ENCODE results near the gene PSORS1C2. TPM values are rescaled to one million over a fixed set of nuclear protein-coding genes. Genes with fewer than 3 reads are reported as not detected.
A peak's percentile ranks its signal among the peaks of the same experiment; 100 is the strongest.
"Not testable (repeated sequence)": the region's sequence is repeated elsewhere in the genome, so short reads cannot be mapped to it uniquely, and the experiment has no call there.

The PSORS1C2 gene
- total and polyA plus RNA-seq, 2 donors (not counting 1 experiment from before 2014, with no cell fraction given), result not detected

GRCh38 chr6:31183287-31183686, 44.4 kb upstream of the PSORS1C2 start:
- H3K79me2 ChIP-seq (ENCODE audit: control insufficient read depth, insufficient read depth, low read length); H3K36me3 ChIP-seq (replicated peaks in 1 of 2; ENCODE audit: control extremely low read depth in 1 of 2, control insufficient read depth in 1 of 2, extremely low read depth in 1 of 2, insufficient read depth in 2 of 2, low read length in 1 of 2); ATAC-seq (ENCODE audit: low read depth); H3K4me3 Mint-ChIP-seq; H3K27ac ChIP-seq (ENCODE audit: low read length in 2 of 2); H3K9ac ChIP-seq (ENCODE audit: low read length); H3K4me2 ChIP-seq (replicated peaks; ENCODE audit: low read depth, low read length, poor library complexity, severe bottlenecking); DNase-seq; H4K20me1 ChIP-seq (ENCODE audit: control insufficient read depth, insufficient read depth, low read length, poor library complexity, severe bottlenecking); H3K9me3 ChIP-seq (ENCODE audit: control extremely low read depth in 1 of 3, control insufficient read depth in 2 of 3, insufficient read depth in 1 of 3, low read length in 2 of 3); H3K27ac Mint-ChIP-seq; H2AFZ ChIP-seq (ENCODE audit: insufficient read depth, low read depth, low read length, poor library complexity, severe bottlenecking); intact Hi-C loops (cut with micrococcal nuclease); H3K4me3 ChIP-seq (ENCODE audit: control extremely low read depth in 1 of 5, extremely low read depth in 1 of 5, insufficient read depth in 1 of 5, low read depth in 2 of 5, low read length in 4 of 5); H3K9me3 Mint-ChIP-seq (ENCODE audit: insufficient read depth); H3K27me3 ChIP-seq (replicated peaks in 1 of 4; ENCODE audit: control extremely low read depth in 1 of 4, control insufficient read depth in 3 of 4, insufficient read depth in 4 of 4, low read length in 3 of 4); H3K27me3 Mint-ChIP-seq: not testable (repeated sequence)
- H3K4me1 Mint-ChIP-seq, result peaks cover 26% of the 10 kb centered on the region
- ChIA-PET POLR2A (interaction anchor here (0.7 kb wide), 1 partner anchor 52 kb away, joined by 6 read pairs; no protein-coding TSS in a partner anchor), CTCF (interaction anchor here (0.7 kb wide), 1 partner anchor 46 kb away, joined by 3 read pairs; no protein-coding TSS in a partner anchor)
- peaks cover 6 to 20% of the 10 kb centered on the region in 2 donors for H3K4me1 ChIP-seq (ENCODE audit: control insufficient read depth in 2 of 2, insufficient read depth in 2 of 2, low read length in 2 of 2)
- no CpG with 5 or more reads among the region's 2 CpGs for WGBS (ENCODE audit: insufficient coverage)

GRCh38 chr6:31180500-31180899, 41.6 kb upstream of the PSORS1C2 start:
- ChIA-PET CTCF (interaction anchor here (1.6 kb wide), 1 partner anchor 186 kb away, joined by 3 read pairs; no protein-coding TSS in a partner anchor), POLR2A (interaction anchor here (1.5 kb wide), 1 partner anchor 23 kb away, joined by 4 read pairs; the partner anchor contains the start of genes CCHCR1 and TCF19)
- peak overlapping the region; percentile 59 for H3K9ac ChIP-seq (ENCODE audit: low read length)
- no peaks in the 10 kb centered on the region for H4K20me1 ChIP-seq (ENCODE audit: control insufficient read depth, insufficient read depth, low read length, poor library complexity, severe bottlenecking)
- no peaks in the 10 kb centered on the region for H3K27me3 ChIP-seq (replicated peaks in 1 of 4; ENCODE audit: control extremely low read depth in 1 of 4, control insufficient read depth in 3 of 4, insufficient read depth in 4 of 4, low read length in 3 of 4)
- Mint-ChIP-seq H3K27me3 (no peaks in the 10 kb centered on the region), H3K4me3 (peak overlapping the region; percentile 86), H3K9me3 (ENCODE audit: insufficient read depth) (no peaks in the 10 kb centered on the region), H3K27ac (peak overlapping the region; percentile 56), H3K4me1 (peaks cover 9% of the 10 kb centered on the region)
- H3K36me3 ChIP-seq (replicated peaks in 1 of 2; ENCODE audit: control extremely low read depth in 1 of 2, control insufficient read depth in 1 of 2, extremely low read depth in 1 of 2, insufficient read depth in 2 of 2, low read length in 1 of 2), result no peaks in the 10 kb centered on the region
- 50% methylated on average over 21 of the region's 26 CpGs for WGBS (ENCODE audit: insufficient coverage)
- H2AFZ ChIP-seq (ENCODE audit: insufficient read depth, low read depth, low read length, poor library complexity, severe bottlenecking), result peak overlapping the region; percentile 69
- peak overlapping the region in 4 of 5 experiments; percentile 52 to 61 (median 58) for H3K4me3 ChIP-seq (ENCODE audit: control extremely low read depth in 1 of 5, extremely low read depth in 1 of 5, insufficient read depth in 1 of 5, low read depth in 2 of 5, low read length in 4 of 5)
- peaks cover 0 to 5% of the 10 kb centered on the region in 2 donors for H3K4me1 ChIP-seq (ENCODE audit: control insufficient read depth in 2 of 2, insufficient read depth in 2 of 2, low read length in 2 of 2)
- peak overlapping the region; percentile 78 for H3K4me2 ChIP-seq (replicated peaks; ENCODE audit: low read depth, low read length, poor library complexity, severe bottlenecking)
- H3K79me2 ChIP-seq (ENCODE audit: control insufficient read depth, insufficient read depth, low read length), result no peaks in the 10 kb centered on the region
- intact Hi-C loops (cut with micrococcal nuclease), result loop anchor here (1.0 kb wide), 1 partner anchor 22 kb away; the partner anchor contains the start of gene TCF19
- DNase-seq, result peak; percentile 82
- ATAC-seq (ENCODE audit: low read depth), result peak; percentile 100
- peak overlapping the region in 1 of 2 donors; percentile 62 for H3K27ac ChIP-seq (ENCODE audit: low read length in 2 of 2)
- no peak for TF ChIP-seq EZH2 (IDR thresholded peaks at IDR 0.05; ENCODE audit: borderline replicate concordance, insufficient read depth, low read depth, low read length, poor library complexity, severe bottlenecking)
- TF ChIP-seq, protein P1, sequence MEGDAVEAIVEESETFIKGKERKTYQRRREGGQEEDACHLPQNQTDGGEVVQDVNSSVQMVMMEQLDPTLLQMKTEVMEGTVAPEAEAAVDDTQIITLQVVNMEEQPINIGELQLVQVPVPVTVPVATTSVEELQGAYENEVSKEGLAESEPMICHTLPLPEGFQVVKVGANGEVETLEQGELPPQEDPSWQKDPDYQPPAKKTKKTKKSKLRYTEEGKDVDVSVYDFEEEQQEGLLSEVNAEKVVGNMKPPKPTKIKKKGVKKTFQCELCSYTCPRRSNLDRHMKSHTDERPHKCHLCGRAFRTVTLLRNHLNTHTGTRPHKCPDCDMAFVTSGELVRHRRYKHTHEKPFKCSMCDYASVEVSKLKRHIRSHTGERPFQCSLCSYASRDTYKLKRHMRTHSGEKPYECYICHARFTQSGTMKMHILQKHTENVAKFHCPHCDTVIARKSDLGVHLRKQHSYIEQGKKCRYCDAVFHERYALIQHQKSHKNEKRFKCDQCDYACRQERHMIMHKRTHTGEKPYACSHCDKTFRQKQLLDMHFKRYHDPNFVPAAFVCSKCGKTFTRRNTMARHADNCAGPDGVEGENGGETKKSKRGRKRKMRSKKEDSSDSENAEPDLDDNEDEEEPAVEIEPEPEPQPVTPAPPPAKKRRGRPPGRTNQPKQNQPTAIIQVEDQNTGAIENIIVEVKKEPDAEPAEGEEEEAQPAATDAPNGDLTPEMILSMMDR (IDR thresholded peaks at IDR 0.05), result no peak
- no peaks in the 10 kb centered on the region for H3K9me3 ChIP-seq (ENCODE audit: control extremely low read depth in 1 of 3, control insufficient read depth in 2 of 3, insufficient read depth in 1 of 3, low read length in 2 of 3)
